NCI-H510A (cell line): ENCODE results near the gene ADAD1.

ENCODE experiments used
- DNase-seq: peaks from one replicate; lab custom pipeline; 2025; lab: John Stamatoyannopoulos, UW

The ADAD1 gene

GRCh38 chr4:122456231-122457116 lies 77.7 kb downstream of the ADAD1 start, which contains the start of gene IL2:
TSS of gene IL2 (minus strand) at chr4:122456725. CDS start at chr4:122456440, 285 bp downstream.
- DNase-seq, result no peak

GRCh38 chr4:122458625-122459024 lies 79.8 kb downstream of the ADAD1 start:
- DNase-seq, result no peak

GRCh38 chr4:122469457-122469856 lies 90.6 kb downstream of the ADAD1 start:
- DNase-seq, result no peak

- DNase-seq, result no peak
Measured at GRCh38 chr4:122475233-122475632, 96.4 kb downstream of the ADAD1 start.

GRCh38 chr4:122476126-122476525 lies 97.3 kb downstream of the ADAD1 start:
- no peak for DNase-seq

GRCh38 chr4:122476745-122477144 lies 97.9 kb downstream of the ADAD1 start:
- DNase-seq, result no peak
